Panc1 (cell line): ENCODE data around the gene ESYT2. TPM values are rescaled to one million over a fixed set of nuclear protein-coding genes. Genes with fewer than 3 reads are reported as not detected.
A peak's percentile ranks its signal among the peaks of the same experiment; 100 is the strongest.

ENCODE experiments used
- ATAC-seq: fragments of 200-7000 bp; cut with Tn5 transposase; 2 replicates; pipeline ENCODE4 v1.9.1; 2020; ENCODE audit warnings: mild to moderate bottlenecking, moderate library complexity
- BruUV-seq: library from RNA; stranded (reverse); fragments of 400-500 nt; replicated peaks from 2 replicates; lab custom pipeline; 2021; lab: Mats Ljungman, UMichigan
- CTCF ChIA-PET: fragments of 300-600 bp; sonication (Branson Sonifier 250); formaldehyde crosslinking; loops from one replicate; lab custom pipeline; 2022; ENCODE audit warnings: antibody characterized with exemption; lab: Charles Lee
- POLR2A ChIA-PET: fragments of 300-600 bp; sonication (Branson Sonifier 250); formaldehyde crosslinking; loops from one replicate; lab custom pipeline; 2022; ENCODE audit warnings: antibody characterized with exemption; lab: Charles Lee
- DNase-seq: peaks from one replicate; pipeline ENCODE4 v3.0.0-alpha.2; 2010; ENCODE audit warnings: low read depth, low spot score
- H3K27ac ChIP-seq: 2 replicates; pipeline ENCODE4 v1.5.1; 2011; ENCODE audit warnings: mild to moderate bottlenecking, low read length, inconsistent platforms
- H3K27me3 ChIP-seq: fragments of 200-500 bp; sonication (Bioruptor generic); 2 replicates; pipeline ENCODE4 v1.6.0; 2014; ENCODE audit warnings: low read length, inconsistent platforms; ENCODE audit not compliant: control insufficient read depth, insufficient read depth
- H3K36me3 ChIP-seq: fragments of 200-500 bp; sonication (Bioruptor generic); 2 replicates; pipeline ENCODE4 v1.5.1; 2014; ENCODE audit warnings: inconsistent platforms, mild to moderate bottlenecking, low read length, moderate library complexity; ENCODE audit not compliant: control insufficient read depth, insufficient read depth
- H3K4me1 ChIP-seq: 2 replicates; pipeline ENCODE4 v1.5.1; 2011; ENCODE audit warnings: inconsistent platforms, mild to moderate bottlenecking, low read length, moderate library complexity; ENCODE audit not compliant: control insufficient read depth, insufficient read depth
- H3K4me3 ChIP-seq, 2 experiments: 2 replicates each; pipeline ENCODE4 v1.5.1; 2011 to 2012; ENCODE audit warnings: low read depth in 2 of 2, low read length in 2 of 2, mild to moderate bottlenecking in 2 of 2, inconsistent platforms in 1 of 2, moderate library complexity in 1 of 2
- H3K9me3 ChIP-seq: fragments of 200-500 bp; sonication (Bioruptor generic); 2 replicates; pipeline ENCODE4 v1.5.1; 2014; ENCODE audit warnings: low read depth, mild to moderate bottlenecking, inconsistent platforms, low read length, moderate library complexity; ENCODE audit not compliant: control insufficient read depth, insufficient read depth
- CTCF ChIP-seq: fragments of 450-650 bp; IDR thresholded peaks from 2 replicates; pipeline ENCODE4 v1.5.1; 2017; ENCODE audit warnings: mild to moderate bottlenecking
- POLR2AphosphoS5 ChIP-seq: IDR thresholded peaks from 2 replicates; pipeline ENCODE4 v1.6.1; 2012; ENCODE audit warnings: mild to moderate bottlenecking, low read depth, low read length, moderate library complexity
- SIN3A ChIP-seq: IDR thresholded peaks from 2 replicates; pipeline ENCODE4 v1.6.1; 2012; ENCODE audit warnings: low read depth, mild to moderate bottlenecking, low read length, moderate library complexity, borderline replicate concordance; ENCODE audit not compliant: insufficient read depth
- TCF7L2 ChIP-seq: IDR thresholded peaks from 2 replicates; pipeline ENCODE4 v1.6.1; 2011; ENCODE audit warnings: mild to moderate bottlenecking, low read depth, low read length, inconsistent platforms
- in situ Hi-C: cut with HindIII; loops from 2 replicates; pipeline ENCODE4 v1.10.0; 2016; ENCODE audit warnings: low sequenced_read_pairs, low pct_unique_long_range_greater_than_20kb
- intact Hi-C: fragments of 100-400 bp; cut with micrococcal nuclease; formaldehyde crosslinking; loops from one replicate; pipeline ENCODE4 v1.10.0; 2022; ENCODE audit not compliant: unreplicated experiment
- total RNA-seq: library from RNA; stranded (reverse); gene quantifications from one replicate; pipeline ENCODE4 v1.2.1, GENCODE V29; 2021; ENCODE audit not compliant: unreplicated experiment
- TF ChIP-seq, protein P1 (sequence below), 2 experiments: IDR thresholded peaks; 2 replicates each; pipeline ENCODE4 v1.6.1; 2011 to 2012; ENCODE audit warnings: low read depth in 2 of 2, control low read depth in 1 of 2, low read length in 1 of 2, mild to moderate bottlenecking in 1 of 2, moderate library complexity in 1 of 2; ENCODE audit not compliant: insufficient read depth in 1 of 2

ESYT2 gene
- total RNA-seq, 1 experiment from 2014 or later: 92.7 TPM

- Histone ChIP-seq H3K4me3 (peak overlapping the region; percentile 34 to 56), H3K27me3 (no peaks in the 10 kb centered on the region), H3K4me1 (peaks cover 80% of the 10 kb centered on the region), H3K9me3 (no peaks in the 10 kb centered on the region), H3K36me3 (no peaks in the 10 kb centered on the region), H3K27ac (peak overlapping the region; percentile 99)
- TSS peak; percentile 98 for BruUV-seq
- in situ Hi-C loops: no loop called here
- ATAC-seq (peak; percentile 91), DNase-seq (peak; percentile 99)
- intact Hi-C loops: no loop called here
- ChIA-PET CTCF (no interaction called here), POLR2A (interaction anchor here (1.4 kb wide), 1 partner anchor 42 kb away, joined by 4 read pairs; no protein-coding TSS in a partner anchor)
- TF ChIP-seq TCF7L2 (peak; percentile 84), CTCF (peak; percentile 40), SIN3A (peak; percentile 85), POLR2AphosphoS5 (peak; percentile 89)
- TF ChIP-seq, protein P1, sequence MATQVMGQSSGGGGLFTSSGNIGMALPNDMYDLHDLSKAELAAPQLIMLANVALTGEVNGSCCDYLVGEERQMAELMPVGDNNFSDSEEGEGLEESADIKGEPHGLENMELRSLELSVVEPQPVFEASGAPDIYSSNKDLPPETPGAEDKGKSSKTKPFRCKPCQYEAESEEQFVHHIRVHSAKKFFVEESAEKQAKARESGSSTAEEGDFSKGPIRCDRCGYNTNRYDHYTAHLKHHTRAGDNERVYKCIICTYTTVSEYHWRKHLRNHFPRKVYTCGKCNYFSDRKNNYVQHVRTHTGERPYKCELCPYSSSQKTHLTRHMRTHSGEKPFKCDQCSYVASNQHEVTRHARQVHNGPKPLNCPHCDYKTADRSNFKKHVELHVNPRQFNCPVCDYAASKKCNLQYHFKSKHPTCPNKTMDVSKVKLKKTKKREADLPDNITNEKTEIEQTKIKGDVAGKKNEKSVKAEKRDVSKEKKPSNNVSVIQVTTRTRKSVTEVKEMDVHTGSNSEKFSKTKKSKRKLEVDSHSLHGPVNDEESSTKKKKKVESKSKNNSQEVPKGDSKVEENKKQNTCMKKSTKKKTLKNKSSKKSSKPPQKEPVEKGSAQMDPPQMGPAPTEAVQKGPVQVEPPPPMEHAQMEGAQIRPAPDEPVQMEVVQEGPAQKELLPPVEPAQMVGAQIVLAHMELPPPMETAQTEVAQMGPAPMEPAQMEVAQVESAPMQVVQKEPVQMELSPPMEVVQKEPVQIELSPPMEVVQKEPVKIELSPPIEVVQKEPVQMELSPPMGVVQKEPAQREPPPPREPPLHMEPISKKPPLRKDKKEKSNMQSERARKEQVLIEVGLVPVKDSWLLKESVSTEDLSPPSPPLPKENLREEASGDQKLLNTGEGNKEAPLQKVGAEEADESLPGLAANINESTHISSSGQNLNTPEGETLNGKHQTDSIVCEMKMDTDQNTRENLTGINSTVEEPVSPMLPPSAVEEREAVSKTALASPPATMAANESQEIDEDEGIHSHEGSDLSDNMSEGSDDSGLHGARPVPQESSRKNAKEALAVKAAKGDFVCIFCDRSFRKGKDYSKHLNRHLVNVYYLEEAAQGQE (IDR thresholded peaks at IDR 0.05; ENCODE audit: insufficient read depth in 1 of 2, low read depth in 2 of 2, low read length in 1 of 2): 0 out of 4 replicates have a peak, but pooled peaks of 1 of the 2 experiments have one; percentile 4
Measured at GRCh38 chr7:158818325-158819213, 10.7 kb downstream of the ESYT2 start.

DNA sequence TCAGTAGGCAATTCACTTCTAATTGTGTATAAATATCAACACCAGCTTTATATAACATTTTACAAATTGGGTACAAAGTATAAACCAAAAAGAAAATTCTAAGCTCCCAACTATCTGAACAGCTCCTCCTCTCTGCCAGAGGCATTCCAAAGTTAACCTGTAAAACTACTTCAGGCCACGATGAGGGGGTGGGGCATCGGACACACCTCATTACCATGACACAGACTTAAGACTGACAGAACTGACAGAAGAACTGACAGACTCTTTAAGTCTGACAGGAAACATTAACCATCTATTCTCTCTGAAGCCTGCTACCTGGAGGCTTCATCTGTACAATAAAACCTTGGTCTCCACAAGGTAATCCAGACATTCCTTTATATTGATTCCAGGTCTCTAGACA is 12.3 kb downstream of the ESYT2 start:
- no peak for TF ChIP-seq TCF7L2
- no peak for TF ChIP-seq POLR2AphosphoS5
- TF ChIP-seq, protein P1 (IDR thresholded peaks at IDR 0.05; ENCODE audit: insufficient read depth in 1 of 2, low read depth in 2 of 2, low read length in 1 of 2): no peak
- no peak for TF ChIP-seq CTCF
- TF ChIP-seq SIN3A: no peak
- Histone ChIP-seq H3K27me3 (no peaks in the 10 kb centered on the region), H3K36me3 (no peaks in the 10 kb centered on the region), H3K4me1 (peaks cover 83% of the 10 kb centered on the region), H3K27ac (peak overlapping the region; percentile 99), H3K4me3 (no peak overlapping the region), H3K9me3 (no peaks in the 10 kb centered on the region)
- ChIA-PET POLR2A (no interaction called here), CTCF (no interaction called here)
- ATAC-seq (no peak), DNase-seq (no peak)
- BruUV-seq: no TSS peak
- intact Hi-C loops (no loop called here), in situ Hi-C loops (no loop called here)
